Measurements from ENCODE around the gene ISCA2.

Gene ISCA2

GRCh38 chr14:74541225-74541624 is 47.7 kb downstream of the ISCA2 start:
- no peak for DNase-seq (ENCODE audit: low read depth)
- no peak for TF ChIP-seq CTCF (IDR thresholded peaks at IDR 0.05; ENCODE audit: control insufficient read depth, extremely low read depth, insufficient read depth)
- no peak overlapping the region for H3K4me3 ChIP-seq (ENCODE audit: low read depth, low read length)

- no peak for TF ChIP-seq CTCF (IDR thresholded peaks at IDR 0.05; ENCODE audit: control insufficient read depth, extremely low read depth, insufficient read depth)
- H3K4me3 ChIP-seq (ENCODE audit: low read depth, low read length) = no peak overlapping the region
- no peak for DNase-seq (ENCODE audit: low read depth)
Observed at GRCh38 chr14:74542056-74542685, 48.6 kb downstream of the ISCA2 start.

DNA sequence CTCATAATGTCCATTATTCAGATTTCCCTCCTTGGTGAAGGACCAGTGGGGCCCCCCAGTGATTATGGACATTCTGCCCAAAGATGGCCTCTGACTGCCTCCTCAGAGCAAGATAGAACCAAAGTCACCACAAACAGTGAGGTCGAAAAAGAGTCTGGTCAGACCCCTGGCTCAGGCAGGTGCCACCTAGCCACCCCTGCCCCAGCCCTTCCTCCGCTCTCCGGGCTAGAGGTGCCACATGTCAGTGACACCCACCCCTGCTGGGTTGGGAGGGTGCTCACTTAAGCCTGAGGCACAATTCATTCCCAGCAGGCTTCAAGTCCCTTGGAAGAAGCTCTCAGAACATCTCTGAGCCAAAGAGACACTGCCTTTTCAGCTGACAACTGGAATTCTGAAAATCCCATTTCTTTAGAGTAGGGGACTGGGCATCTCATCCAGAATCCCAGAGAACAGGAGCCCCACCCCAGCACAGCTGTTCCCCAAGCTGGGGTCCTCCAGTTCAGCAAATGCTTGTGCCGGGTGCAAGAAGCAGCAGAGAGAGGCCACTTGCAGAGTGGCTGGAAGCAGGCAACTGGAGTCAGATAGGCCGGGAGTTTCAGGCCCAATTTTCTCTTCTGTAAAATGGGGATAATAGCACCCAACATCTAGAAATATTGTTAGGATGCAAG is 50.3 kb downstream of the ISCA2 start:
- DNase-seq (ENCODE audit: low read depth) = no peak
- TF ChIP-seq CTCF (IDR thresholded peaks at IDR 0.05; ENCODE audit: control insufficient read depth, extremely low read depth, insufficient read depth) = no peak
- no peak overlapping the region for H3K4me3 ChIP-seq (ENCODE audit: low read depth, low read length)

- no peak for TF ChIP-seq CTCF (IDR thresholded peaks at IDR 0.05; ENCODE audit: control insufficient read depth, extremely low read depth, insufficient read depth)
- H3K4me3 ChIP-seq (ENCODE audit: low read depth, low read length) = no peak overlapping the region
- no peak for DNase-seq (ENCODE audit: low read depth)
Observed at GRCh38 chr14:74545386-74545785, 51.8 kb downstream of the ISCA2 start.

- no peak for DNase-seq (ENCODE audit: low read depth)
Observed at GRCh38 chr14:74546416-74546815, 52.9 kb downstream of the ISCA2 start.

More at GRCh38 chr14:74546416-74546815, 52.9 kb downstream of the ISCA2 start:
- TF ChIP-seq CTCF (IDR thresholded peaks at IDR 0.05; ENCODE audit: control insufficient read depth, extremely low read depth, insufficient read depth) = no peak
- no peak overlapping the region for H3K4me3 ChIP-seq (ENCODE audit: low read depth, low read length)

Data from LNCaP clone FGC (cell line).